ENCODE data around the gene CLIC1.
A peak's percentile ranks its signal among the peaks of the same experiment; 100 is the strongest.

CLIC1 gene

GRCh38 chr6:31737991-31738979 lies 2.0 kb upstream of the CLIC1 start:
- DNase-seq: peak; percentile 71

- no peak for DNase-seq
Measured at GRCh38 chr6:31737315-31737990, 1.1 kb upstream of the CLIC1 start.

GRCh38 chr6:31736768-31737314 lies 511 bp upstream of the CLIC1 start:
- no peak for DNase-seq

- peak; percentile 81 for DNase-seq
Measured at GRCh38 chr6:31734821-31735406, 1.4 kb downstream of the CLIC1 start.

- DNase-seq: no peak
Measured at GRCh38 chr6:31734247-31734820, 2.0 kb downstream of the CLIC1 start.

- no peak for DNase-seq
Measured at GRCh38 chr6:31733734-31734133, 2.6 kb downstream of the CLIC1 start.

- no peak for DNase-seq
Measured at GRCh38 chr6:31732029-31732428, 4.3 kb downstream of the CLIC1 start.

- no peak for DNase-seq
Measured at GRCh38 chr6:31730631-31731086, 5.7 kb downstream of the CLIC1 start.

GRCh38 chr6:31729979-31730630 lies 6.2 kb downstream of the CLIC1 start:
- peak; percentile 89 for DNase-seq

GRCh38 chr6:31729515-31729978 lies 6.8 kb downstream of the CLIC1 start:
- peak; percentile 91 for DNase-seq

GRCh38 chr6:31728767-31729514 lies 7.4 kb downstream of the CLIC1 start, which contains the start of gene DDAH2:
Gene DDAH2, minus strand, starts transcription at chr6:31729299. Its CDS starts 138 bp downstream, at chr6:31729161.
- DNase-seq: no peak

- no peak for DNase-seq
Measured at GRCh38 chr6:31727717-31728671, 8.3 kb downstream of the CLIC1 start.

GRCh38 chr6:31727034-31727716 lies 9.2 kb downstream of the CLIC1 start:
- DNase-seq: no peak

- DNase-seq: no peak
Measured at GRCh38 chr6:31725502-31726350, 10.6 kb downstream of the CLIC1 start.

- DNase-seq: no peak
Measured at GRCh38 chr6:31723980-31724691, 12.2 kb downstream of the CLIC1 start.

GRCh38 chr6:31723245-31723979 lies 12.9 kb downstream of the CLIC1 start, which contains the start of gene MPIG6B:
Gene MPIG6B, plus strand, starts transcription at chr6:31723373. Its CDS starts 11 bp downstream, at chr6:31723384.
- DNase-seq: no peak

- no peak for DNase-seq
Measured at GRCh38 chr6:31722173-31722572, 14.2 kb downstream of the CLIC1 start.
